ENCODE data around the gene CHN2.

The CHN2 gene

DNA sequence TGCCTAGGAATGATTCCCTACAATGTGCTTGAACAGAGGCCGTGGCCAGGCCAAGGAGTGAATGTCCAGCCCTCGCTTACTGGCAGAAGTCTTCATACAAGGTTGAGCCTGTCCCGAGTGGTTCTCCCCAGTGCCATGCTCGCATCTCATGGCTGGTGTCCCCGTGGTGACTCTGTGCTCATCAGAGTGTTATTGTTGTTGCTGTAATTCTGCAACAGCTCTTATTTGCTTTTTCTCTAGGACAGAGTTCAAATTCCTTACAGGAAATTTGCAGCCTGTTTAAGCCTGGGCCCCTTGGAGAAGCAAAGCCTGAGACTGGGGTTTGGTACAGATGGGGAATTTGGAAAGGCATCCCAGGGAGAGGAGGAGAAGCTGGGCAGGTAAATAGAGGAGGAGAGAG lies 211.3 kb downstream of the CHN2 start:
- no peaks in the 10 kb centered on the region for H3K9me3 ChIP-seq (ENCODE audit: insufficient read depth, low read depth, low read length)
- peaks cover 10% of the 10 kb centered on the region; the same call in 1 of the 2 replicates for H3K4me1 ChIP-seq (ENCODE audit: insufficient read depth, low read length)
- H3K4me3 ChIP-seq (ENCODE audit: low read length): no peak overlapping the region
- H3K9ac ChIP-seq (ENCODE audit: low read depth, low read length): no peak overlapping the region
- H3K27me3 ChIP-seq (ENCODE audit: insufficient read depth, low read length): no peaks in the 10 kb centered on the region
- no peak overlapping the region for H3K27ac ChIP-seq (ENCODE audit: low read length)
- no peaks in the 10 kb centered on the region for H3K36me3 ChIP-seq (ENCODE audit: insufficient read depth, low read depth, low read length)

GRCh38 chr7:29406366-29406765 lies 211.8 kb downstream of the CHN2 start:
- Histone ChIP-seq H3K27me3 (ENCODE audit: insufficient read depth, low read length) (no peaks in the 10 kb centered on the region), H3K36me3 (ENCODE audit: insufficient read depth, low read depth, low read length) (no peaks in the 10 kb centered on the region), H3K27ac (ENCODE audit: low read length) (no peak overlapping the region), H3K9ac (ENCODE audit: low read depth, low read length) (no peak overlapping the region), H3K9me3 (ENCODE audit: insufficient read depth, low read depth, low read length) (no peaks in the 10 kb centered on the region), H3K4me1 (ENCODE audit: insufficient read depth, low read length) (peaks cover 10% of the 10 kb centered on the region; the same call in 1 of the 2 replicates), H3K4me3 (ENCODE audit: low read length) (no peak overlapping the region)

DNA sequence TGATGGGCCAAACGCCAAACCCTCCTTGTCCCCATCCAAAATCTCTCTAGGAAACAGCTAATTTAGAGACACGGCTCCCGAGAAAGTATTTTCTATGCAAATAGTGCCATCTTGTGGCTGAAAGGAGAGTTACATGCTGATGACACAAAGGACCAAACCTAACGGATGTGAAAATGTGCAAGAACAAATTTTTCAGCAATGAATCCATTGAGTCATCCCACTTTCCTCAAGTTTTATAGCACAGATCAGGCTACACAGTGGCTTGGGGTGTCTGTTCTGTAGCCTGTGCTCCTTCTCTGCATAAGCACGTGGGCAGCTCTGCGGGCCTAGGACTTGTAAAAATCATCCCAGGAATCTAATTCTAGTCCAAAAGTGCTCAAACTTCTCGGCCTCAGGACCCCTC lies 214.3 kb downstream of the CHN2 start:
- no peaks in the 10 kb centered on the region for H3K27me3 ChIP-seq (ENCODE audit: insufficient read depth, low read length)
- no peak overlapping the region for H3K9ac ChIP-seq (ENCODE audit: low read depth, low read length)
- no peak overlapping the region for H3K27ac ChIP-seq (ENCODE audit: low read length)
- no peak overlapping the region; the same call in 1 of the 2 replicates for H3K4me3 ChIP-seq (ENCODE audit: low read length)
- peaks cover 10% of the 10 kb centered on the region; the same call in 1 of the 2 replicates for H3K4me1 ChIP-seq (ENCODE audit: insufficient read depth, low read length)
- no peaks in the 10 kb centered on the region for H3K36me3 ChIP-seq (ENCODE audit: insufficient read depth, low read depth, low read length)
- no peaks in the 10 kb centered on the region for H3K9me3 ChIP-seq (ENCODE audit: insufficient read depth, low read depth, low read length)

GRCh38 chr7:29410996-29411395 lies 216.4 kb downstream of the CHN2 start:
- no peaks in the 10 kb centered on the region for H3K9me3 ChIP-seq (ENCODE audit: insufficient read depth, low read depth, low read length)
- no peaks in the 10 kb centered on the region for H3K27me3 ChIP-seq (ENCODE audit: insufficient read depth, low read length)
- no peak overlapping the region for H3K4me3 ChIP-seq (ENCODE audit: low read length)
- no peak overlapping the region for H3K9ac ChIP-seq (ENCODE audit: low read depth, low read length)
- no peaks in the 10 kb centered on the region for H3K36me3 ChIP-seq (ENCODE audit: insufficient read depth, low read depth, low read length)
- no peak overlapping the region for H3K27ac ChIP-seq (ENCODE audit: low read length)
- H3K4me1 ChIP-seq (ENCODE audit: insufficient read depth, low read length): peaks cover 10% of the 10 kb centered on the region; the same call in 1 of the 2 replicates

- Histone ChIP-seq H3K9me3 (ENCODE audit: insufficient read depth, low read depth, low read length) (no peaks in the 10 kb centered on the region), H3K4me1 (ENCODE audit: insufficient read depth, low read length) (peaks cover 5% of the 10 kb centered on the region; the same call in 1 of the 2 replicates), H3K4me3 (ENCODE audit: low read length) (no peak overlapping the region), H3K9ac (ENCODE audit: low read depth, low read length) (no peak overlapping the region), H3K27me3 (ENCODE audit: insufficient read depth, low read length) (no peaks in the 10 kb centered on the region), H3K27ac (ENCODE audit: low read length) (no peak overlapping the region), H3K36me3 (ENCODE audit: insufficient read depth, low read depth, low read length) (no peaks in the 10 kb centered on the region)
Measured at GRCh38 chr7:29412912-29413311, 218.3 kb downstream of the CHN2 start.

DNA sequence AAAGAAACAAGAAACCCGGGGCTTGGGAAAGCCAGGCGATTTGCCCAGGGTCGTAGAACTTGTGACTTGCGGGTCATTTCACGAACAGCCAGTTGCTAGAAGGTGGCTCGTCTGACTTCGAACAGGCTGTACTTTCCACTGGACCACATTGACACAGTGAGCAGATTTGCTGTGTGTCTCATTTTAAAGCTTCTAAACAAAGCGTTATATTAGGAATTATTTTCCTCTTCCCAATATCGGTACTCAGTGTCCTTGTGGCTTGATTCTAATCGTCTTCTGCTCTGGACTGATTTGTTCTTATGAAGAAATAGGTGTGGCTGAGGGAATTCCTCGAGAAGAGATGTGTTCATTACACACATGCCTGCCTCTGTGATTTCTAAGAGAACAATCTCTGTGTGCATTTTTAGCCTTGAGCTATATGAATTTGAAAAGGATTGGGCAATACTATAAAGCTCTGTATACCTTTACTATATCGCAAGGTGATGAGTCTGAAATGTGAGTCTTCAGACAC lies 219.1 kb downstream of the CHN2 start:
- Histone ChIP-seq H3K27me3 (ENCODE audit: insufficient read depth, low read length) (no peaks in the 10 kb centered on the region), H3K9ac (ENCODE audit: low read depth, low read length) (no peak overlapping the region), H3K4me1 (ENCODE audit: insufficient read depth, low read length) (no peaks in the 10 kb centered on the region), H3K9me3 (ENCODE audit: insufficient read depth, low read depth, low read length) (no peaks in the 10 kb centered on the region), H3K4me3 (ENCODE audit: low read length) (no peak overlapping the region), H3K27ac (ENCODE audit: low read length) (no peak overlapping the region), H3K36me3 (ENCODE audit: insufficient read depth, low read depth, low read length) (no peaks in the 10 kb centered on the region)

- H3K27ac ChIP-seq (ENCODE audit: low read length): no peak overlapping the region
Measured at GRCh38 chr7:29414216-29414615, 219.6 kb downstream of the CHN2 start.

DNA sequence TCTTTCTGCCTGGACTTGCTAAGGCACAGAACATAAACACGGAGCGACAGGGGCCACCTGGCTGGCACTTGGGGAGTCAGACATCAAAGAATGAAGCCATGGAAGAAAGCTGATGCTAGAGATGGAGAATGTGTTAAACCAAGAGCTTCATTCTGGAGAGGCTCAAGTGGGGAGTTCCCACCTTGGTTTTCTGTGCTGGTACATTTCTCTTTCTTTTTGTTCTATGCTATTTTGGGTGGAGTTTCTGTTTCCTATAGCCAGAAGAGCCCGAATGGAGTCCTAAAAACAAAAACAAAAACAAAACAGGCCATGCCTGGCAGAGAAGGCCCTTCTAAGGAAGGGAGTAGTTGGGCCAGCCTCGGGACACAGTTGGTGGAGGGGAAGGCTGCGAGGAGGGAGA lies 220.6 kb downstream of the CHN2 start:
- Histone ChIP-seq H3K27me3 (ENCODE audit: insufficient read depth, low read length) (no peaks in the 10 kb centered on the region), H3K4me3 (ENCODE audit: low read length) (no peak overlapping the region), H3K4me1 (ENCODE audit: insufficient read depth, low read length) (no peaks in the 10 kb centered on the region), H3K27ac (ENCODE audit: low read length) (no peak overlapping the region), H3K9me3 (ENCODE audit: insufficient read depth, low read depth, low read length) (no peaks in the 10 kb centered on the region), H3K36me3 (ENCODE audit: insufficient read depth, low read depth, low read length) (no peaks in the 10 kb centered on the region), H3K9ac (ENCODE audit: low read depth, low read length) (no peak overlapping the region)

More at GRCh38 chr7:29414216-29414615, 219.6 kb downstream of the CHN2 start:
- no peaks in the 10 kb centered on the region for H3K4me1 ChIP-seq (ENCODE audit: insufficient read depth, low read length)
- no peak overlapping the region for H3K4me3 ChIP-seq (ENCODE audit: low read length)
- no peaks in the 10 kb centered on the region for H3K36me3 ChIP-seq (ENCODE audit: insufficient read depth, low read depth, low read length)
- H3K9me3 ChIP-seq (ENCODE audit: insufficient read depth, low read depth, low read length): no peaks in the 10 kb centered on the region
- H3K27me3 ChIP-seq (ENCODE audit: insufficient read depth, low read length): no peaks in the 10 kb centered on the region
- no peak overlapping the region for H3K9ac ChIP-seq (ENCODE audit: low read depth, low read length)

- Histone ChIP-seq H3K9me3 (ENCODE audit: insufficient read depth, low read depth, low read length) (no peaks in the 10 kb centered on the region), H3K27me3 (ENCODE audit: insufficient read depth, low read length) (no peaks in the 10 kb centered on the region), H3K4me1 (ENCODE audit: insufficient read depth, low read length) (no peaks in the 10 kb centered on the region), H3K36me3 (ENCODE audit: insufficient read depth, low read depth, low read length) (no peaks in the 10 kb centered on the region), H3K9ac (ENCODE audit: low read depth, low read length) (no peak overlapping the region), H3K4me3 (ENCODE audit: low read length) (no peak overlapping the region), H3K27ac (ENCODE audit: low read length) (no peak overlapping the region)
Measured at GRCh38 chr7:29416276-29416937, 221.8 kb downstream of the CHN2 start.

- Histone ChIP-seq H3K4me3 (ENCODE audit: low read length) (no peak overlapping the region), H3K36me3 (ENCODE audit: insufficient read depth, low read depth, low read length) (no peaks in the 10 kb centered on the region), H3K9me3 (ENCODE audit: insufficient read depth, low read depth, low read length) (no peaks in the 10 kb centered on the region), H3K27ac (ENCODE audit: low read length) (no peak overlapping the region), H3K4me1 (ENCODE audit: insufficient read depth, low read length) (no peaks in the 10 kb centered on the region), H3K27me3 (ENCODE audit: insufficient read depth, low read length) (no peaks in the 10 kb centered on the region), H3K9ac (ENCODE audit: low read depth, low read length) (no peak overlapping the region)
Measured at GRCh38 chr7:29416938-29417305, 222.3 kb downstream of the CHN2 start.

GRCh38 chr7:29418056-29418455 lies 223.5 kb downstream of the CHN2 start:
- Histone ChIP-seq H3K4me1 (ENCODE audit: insufficient read depth, low read length) (no peaks in the 10 kb centered on the region), H3K27me3 (ENCODE audit: insufficient read depth, low read length) (no peaks in the 10 kb centered on the region), H3K4me3 (ENCODE audit: low read length) (no peak overlapping the region), H3K36me3 (ENCODE audit: insufficient read depth, low read depth, low read length) (no peaks in the 10 kb centered on the region), H3K27ac (ENCODE audit: low read length) (no peak overlapping the region), H3K9me3 (ENCODE audit: insufficient read depth, low read depth, low read length) (no peaks in the 10 kb centered on the region), H3K9ac (ENCODE audit: low read depth, low read length) (no peak overlapping the region)

GRCh38 chr7:29418651-29419050 lies 224.1 kb downstream of the CHN2 start:
- Histone ChIP-seq H3K27ac (ENCODE audit: low read length) (no peak overlapping the region), H3K4me1 (ENCODE audit: insufficient read depth, low read length) (no peaks in the 10 kb centered on the region), H3K9me3 (ENCODE audit: insufficient read depth, low read depth, low read length) (no peaks in the 10 kb centered on the region), H3K27me3 (ENCODE audit: insufficient read depth, low read length) (no peaks in the 10 kb centered on the region), H3K9ac (ENCODE audit: low read depth, low read length) (no peak overlapping the region), H3K36me3 (ENCODE audit: insufficient read depth, low read depth, low read length) (no peaks in the 10 kb centered on the region), H3K4me3 (ENCODE audit: low read length) (no peak overlapping the region)
